ENCODE measurements around the gene BCL2L12.
A peak's percentile ranks its signal among the peaks of the same experiment; 100 is the strongest.

Gene BCL2L12

GRCh38 chr19:49677901-49678674 lies 12.4 kb downstream of the BCL2L12 start:
- no peaks in the 10 kb centered on the region for H3K9me3 ChIP-seq (ENCODE audit: control insufficient read depth in 5 of 5, low read length in 5 of 5)
- no peaks in the 10 kb centered on the region for H3K27me3 ChIP-seq (ENCODE audit: control insufficient read depth in 5 of 5, insufficient read depth in 4 of 5, low read length in 5 of 5)
- H3K36me3 ChIP-seq (ENCODE audit: control insufficient read depth in 5 of 5, insufficient read depth in 5 of 5, low read length in 5 of 5), result peaks cover 0 to 12% (median 10%) of the 10 kb centered on the region in 5 donors
- H3K9ac ChIP-seq (ENCODE audit: low read length in 5 of 5), result peak overlapping the region; percentile 17 to 95 (median 91)
- H3K4me3 ChIP-seq (ENCODE audit: low read depth in 1 of 5, low read length in 5 of 5), result peak overlapping the region; percentile 72 to 96 (median 89)
- H3K4me1 ChIP-seq (ENCODE audit: control insufficient read depth in 5 of 5, insufficient read depth in 5 of 5, low read length in 5 of 5), result peaks cover 2 to 51% (median 36%) of the 10 kb centered on the region in 5 donors
- H3K27ac ChIP-seq (ENCODE audit: low read depth, low read length), result peak overlapping the region; percentile 88

GRCh38 chr19:49678985-49679770 lies 13.4 kb downstream of the BCL2L12 start:
- no peaks in the 10 kb centered on the region for H3K27me3 ChIP-seq (ENCODE audit: control insufficient read depth in 5 of 5, insufficient read depth in 4 of 5, low read length in 5 of 5)
- peak overlapping the region in 1 of 5 donors; percentile 37 for H3K9ac ChIP-seq (ENCODE audit: low read length in 5 of 5)
- H3K36me3 ChIP-seq (ENCODE audit: control insufficient read depth in 5 of 5, insufficient read depth in 5 of 5, low read length in 5 of 5), result peaks cover 0 to 21% (median 18%) of the 10 kb centered on the region in 5 donors
- H3K4me1 ChIP-seq (ENCODE audit: control insufficient read depth in 5 of 5, insufficient read depth in 5 of 5, low read length in 5 of 5), result peaks cover 2 to 51% (median 36%) of the 10 kb centered on the region in 5 donors
- peak overlapping the region; percentile 88 for H3K27ac ChIP-seq (ENCODE audit: low read depth, low read length)
- H3K4me3 ChIP-seq (ENCODE audit: low read depth in 1 of 5, low read length in 5 of 5), result no peak overlapping the region
- H3K9me3 ChIP-seq (ENCODE audit: control insufficient read depth in 5 of 5, low read length in 5 of 5), result no peaks in the 10 kb centered on the region

GRCh38 chr19:49679771-49680413 lies 14.2 kb downstream of the BCL2L12 start:
- Histone ChIP-seq H3K36me3 (ENCODE audit: control insufficient read depth in 5 of 5, insufficient read depth in 5 of 5, low read length in 5 of 5) (peaks cover 0 to 28% (median 26%) of the 10 kb centered on the region in 5 donors), H3K27ac (ENCODE audit: low read depth, low read length) (peak overlapping the region; percentile 50), H3K27me3 (ENCODE audit: control insufficient read depth in 5 of 5, insufficient read depth in 4 of 5, low read length in 5 of 5) (no peaks in the 10 kb centered on the region), H3K9ac (ENCODE audit: low read length in 5 of 5) (peak overlapping the region in 2 of 5 donors; percentile 8 to 68), H3K4me1 (ENCODE audit: control insufficient read depth in 5 of 5, insufficient read depth in 5 of 5, low read length in 5 of 5) (peaks cover 2 to 51% (median 36%) of the 10 kb centered on the region in 5 donors), H3K9me3 (ENCODE audit: control insufficient read depth in 5 of 5, low read length in 5 of 5) (no peaks in the 10 kb centered on the region), H3K4me3 (ENCODE audit: low read depth in 1 of 5, low read length in 5 of 5) (no peak overlapping the region)

- peak overlapping the region; percentile 50 for H3K27ac ChIP-seq (ENCODE audit: low read depth, low read length)
- peaks cover 0 to 36% (median 31%) of the 10 kb centered on the region in 5 donors for H3K36me3 ChIP-seq (ENCODE audit: control insufficient read depth in 5 of 5, insufficient read depth in 5 of 5, low read length in 5 of 5)
- peak overlapping the region in 2 of 5 donors; percentile 8 to 68 for H3K9ac ChIP-seq (ENCODE audit: low read length in 5 of 5)
- H3K4me1 ChIP-seq (ENCODE audit: control insufficient read depth in 5 of 5, insufficient read depth in 5 of 5, low read length in 5 of 5), result peaks cover 3 to 53% (median 36%) of the 10 kb centered on the region in 5 donors
- no peaks in the 10 kb centered on the region for H3K9me3 ChIP-seq (ENCODE audit: control insufficient read depth in 5 of 5, low read length in 5 of 5)
- peak overlapping the region; percentile 7 to 54 (median 25) for H3K4me3 ChIP-seq (ENCODE audit: low read depth in 1 of 5, low read length in 5 of 5)
- no peaks in the 10 kb centered on the region for H3K27me3 ChIP-seq (ENCODE audit: control insufficient read depth in 5 of 5, insufficient read depth in 4 of 5, low read length in 5 of 5)
Observed at GRCh38 chr19:49680421-49681351, 15.0 kb downstream of the BCL2L12 start.

- peaks cover 0 to 45% (median 39%) of the 10 kb centered on the region in 5 donors for H3K36me3 ChIP-seq (ENCODE audit: control insufficient read depth in 5 of 5, insufficient read depth in 5 of 5, low read length in 5 of 5)
- H3K9me3 ChIP-seq (ENCODE audit: control insufficient read depth in 5 of 5, low read length in 5 of 5), result no peaks in the 10 kb centered on the region
- no peak overlapping the region for H3K9ac ChIP-seq (ENCODE audit: low read length in 5 of 5)
- no peak overlapping the region for H3K27ac ChIP-seq (ENCODE audit: low read depth, low read length)
- H3K4me1 ChIP-seq (ENCODE audit: control insufficient read depth in 5 of 5, insufficient read depth in 5 of 5, low read length in 5 of 5), result peaks cover 2 to 52% (median 36%) of the 10 kb centered on the region in 5 donors
- H3K4me3 ChIP-seq (ENCODE audit: low read depth in 1 of 5, low read length in 5 of 5), result no peak overlapping the region
- H3K27me3 ChIP-seq (ENCODE audit: control insufficient read depth in 5 of 5, insufficient read depth in 4 of 5, low read length in 5 of 5), result peaks cover 0 to 2% (median 0%) of the 10 kb centered on the region in 5 donors
Observed at GRCh38 chr19:49681830-49682229, 16.1 kb downstream of the BCL2L12 start.

- no peaks in the 10 kb centered on the region for H3K9me3 ChIP-seq (ENCODE audit: control insufficient read depth in 5 of 5, low read length in 5 of 5)
- H3K27me3 ChIP-seq (ENCODE audit: control insufficient read depth in 5 of 5, insufficient read depth in 4 of 5, low read length in 5 of 5), result peaks cover 0 to 2% (median 0%) of the 10 kb centered on the region in 5 donors
- no peak overlapping the region for H3K27ac ChIP-seq (ENCODE audit: low read depth, low read length)
- peak overlapping the region in 1 of 5 donors; percentile 26 for H3K9ac ChIP-seq (ENCODE audit: low read length in 5 of 5)
- H3K4me3 ChIP-seq (ENCODE audit: low read depth in 1 of 5, low read length in 5 of 5), result no peak overlapping the region
- peaks cover 1 to 54% (median 36%) of the 10 kb centered on the region in 5 donors for H3K4me1 ChIP-seq (ENCODE audit: control insufficient read depth in 5 of 5, insufficient read depth in 5 of 5, low read length in 5 of 5)
- peaks cover 0 to 49% (median 42%) of the 10 kb centered on the region in 5 donors for H3K36me3 ChIP-seq (ENCODE audit: control insufficient read depth in 5 of 5, insufficient read depth in 5 of 5, low read length in 5 of 5)
Observed at GRCh38 chr19:49682274-49682673, 16.5 kb downstream of the BCL2L12 start.

GRCh38 chr19:49683814-49684250 lies 18.1 kb downstream of the BCL2L12 start:
- peaks cover 3 to 55% (median 30%) of the 10 kb centered on the region in 5 donors for H3K4me1 ChIP-seq (ENCODE audit: control insufficient read depth in 5 of 5, insufficient read depth in 5 of 5, low read length in 5 of 5)
- peaks cover 0 to 57% (median 49%) of the 10 kb centered on the region in 5 donors for H3K36me3 ChIP-seq (ENCODE audit: control insufficient read depth in 5 of 5, insufficient read depth in 5 of 5, low read length in 5 of 5)
- no peak overlapping the region for H3K4me3 ChIP-seq (ENCODE audit: low read depth in 1 of 5, low read length in 5 of 5)

GRCh38 chr19:49684251-49684982 lies 18.7 kb downstream of the BCL2L12 start:
- Histone ChIP-seq H3K36me3 (ENCODE audit: control insufficient read depth in 5 of 5, insufficient read depth in 5 of 5, low read length in 5 of 5) (peaks cover 0 to 57% (median 49%) of the 10 kb centered on the region in 5 donors), H3K4me1 (ENCODE audit: control insufficient read depth in 5 of 5, insufficient read depth in 5 of 5, low read length in 5 of 5) (peaks cover 4 to 56% (median 35%) of the 10 kb centered on the region in 5 donors)

More at GRCh38 chr19:49683814-49684250, 18.1 kb downstream of the BCL2L12 start:
- Histone ChIP-seq H3K27ac (ENCODE audit: low read depth, low read length) (no peak overlapping the region), H3K9me3 (ENCODE audit: control insufficient read depth in 5 of 5, low read length in 5 of 5) (no peaks in the 10 kb centered on the region), H3K27me3 (ENCODE audit: control insufficient read depth in 5 of 5, insufficient read depth in 4 of 5, low read length in 5 of 5) (peaks cover 0 to 6% (median 0%) of the 10 kb centered on the region in 5 donors), H3K9ac (ENCODE audit: low read length in 5 of 5) (no peak overlapping the region)

More at GRCh38 chr19:49684251-49684982, 18.7 kb downstream of the BCL2L12 start:
- H3K9me3 ChIP-seq (ENCODE audit: control insufficient read depth in 5 of 5, low read length in 5 of 5), result no peaks in the 10 kb centered on the region
- peaks cover 2 to 12% (median 6%) of the 10 kb centered on the region in 5 donors for H3K27me3 ChIP-seq (ENCODE audit: control insufficient read depth in 5 of 5, insufficient read depth in 4 of 5, low read length in 5 of 5)
- H3K27ac ChIP-seq (ENCODE audit: low read depth, low read length), result no peak overlapping the region
- H3K4me3 ChIP-seq (ENCODE audit: low read depth in 1 of 5, low read length in 5 of 5), result no peak overlapping the region
- H3K9ac ChIP-seq (ENCODE audit: low read length in 5 of 5), result no peak overlapping the region
